SK-MEL-5 (cell line): Measurements from ENCODE around the gene ATIC. TPM values are rescaled to one million over a fixed set of nuclear protein-coding genes. Genes with fewer than 3 reads are reported as not detected.
"Not testable (repeated sequence)": the region's sequence is repeated elsewhere in the genome, so short reads cannot be mapped to it uniquely, and the experiment has no call there.

Source experiments
- DNase-seq: peaks from one replicate; pipeline ENCODE4 v3.0.0-alpha.2; 2016; ENCODE audit warnings: low read depth, low spot score
- in situ Hi-C: cut with HindIII; loops from 2 replicates; pipeline ENCODE4 v1.10.0; 2016; ENCODE audit warnings: low sequenced_read_pairs, high pct_unique_total_duplicates, low pct_unique_long_range_greater_than_20kb
- total RNA-seq: library from RNA; depleted of rRNA; stranded (reverse); fragments of >200 nt; shearing (Covaris generic); gene quantifications from 2 replicates; pipeline ENCODE4 v1.2.3, GENCODE V29; 2014

The ATIC gene
- total RNA-seq, 1 experiment from 2014 or later: 51.8 TPM

DNA sequence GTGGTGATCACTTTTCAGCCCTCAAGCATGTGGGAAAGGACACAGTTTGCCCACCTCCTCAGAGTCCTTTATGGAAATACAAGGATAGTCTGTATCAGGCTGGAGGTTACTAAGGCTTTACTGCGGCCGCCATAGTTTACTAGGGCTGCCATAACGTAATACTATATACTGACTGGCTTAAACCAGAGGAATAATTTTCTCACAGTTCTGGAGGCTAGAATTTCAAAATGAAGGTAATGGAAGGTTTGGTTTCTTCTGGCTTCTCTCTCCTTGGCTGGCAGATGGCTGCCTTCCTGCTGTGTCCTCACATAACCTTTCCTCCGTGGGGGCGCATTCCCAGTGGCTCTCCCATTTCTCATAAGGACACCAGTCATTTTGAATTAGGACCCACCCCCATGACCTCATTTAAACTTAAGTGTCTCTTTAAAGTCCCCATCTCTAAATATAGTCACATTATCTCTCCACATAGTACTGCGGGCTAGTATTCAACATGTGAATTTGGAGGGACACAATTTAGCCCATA, 12.5 kb upstream of the ATIC start:
- in situ Hi-C loops: no loop called here
- DNase-seq: peak; percentile 15

DNA sequence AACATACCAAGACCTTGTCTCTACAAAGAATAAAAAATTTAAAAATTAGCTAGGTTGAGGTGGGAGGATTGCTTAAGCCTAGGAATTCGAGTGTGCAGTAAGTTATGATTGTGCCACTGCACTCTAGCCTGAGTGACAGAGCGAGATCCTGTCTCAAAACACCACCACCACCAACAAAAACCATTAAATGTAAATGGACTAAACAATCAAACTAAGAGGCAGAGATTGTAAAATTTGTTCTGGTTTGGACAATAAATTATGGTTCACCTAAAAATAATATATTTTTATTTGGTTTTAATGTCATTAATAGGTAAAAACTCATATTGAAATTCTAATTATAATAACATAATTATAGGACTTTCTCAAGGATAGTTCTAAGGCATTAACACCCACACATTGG, 9.9 kb upstream of the ATIC start:
- no peak for DNase-seq
- in situ Hi-C loops: no loop called here

DNA sequence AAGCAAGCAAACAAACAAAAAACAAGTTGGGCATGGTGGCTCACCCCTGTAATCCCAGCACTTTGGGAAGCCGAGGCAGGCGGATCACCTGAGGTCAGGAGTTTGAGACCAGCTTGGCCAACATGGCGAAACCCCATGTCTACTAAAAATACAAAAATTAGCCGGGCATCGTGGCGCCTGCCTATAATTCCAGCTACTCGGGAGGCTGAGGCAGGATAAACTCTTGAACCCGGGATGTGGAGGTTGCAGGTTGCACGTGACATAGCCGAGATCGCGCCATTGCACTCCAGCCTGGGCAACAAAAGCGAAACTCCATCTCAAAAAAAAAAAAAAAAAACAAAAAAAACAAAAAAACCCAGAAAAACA, 617 bp upstream of the ATIC start:
- in situ Hi-C loops: not testable (repeated sequence)
- peak; percentile 5 for DNase-seq

DNA sequence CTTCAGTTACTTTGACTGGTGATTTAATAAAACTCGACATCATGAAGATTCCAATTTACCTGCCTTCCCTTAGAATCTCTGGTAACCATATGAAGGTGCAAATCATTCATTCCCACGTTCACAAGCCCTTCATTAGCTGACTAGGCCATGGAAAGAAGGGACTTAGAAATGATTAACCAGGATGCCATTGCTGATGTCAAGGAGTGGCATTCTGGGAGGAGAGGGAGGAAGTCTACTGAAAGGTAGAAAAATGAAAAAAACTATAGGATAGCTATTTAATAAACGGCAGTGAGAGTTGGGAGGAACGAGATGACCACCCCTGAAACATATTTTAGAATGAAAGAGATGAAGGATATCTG, 1.4 kb downstream of the ATIC start:
- DNase-seq: no peak
- in situ Hi-C loops: no loop called here

DNA sequence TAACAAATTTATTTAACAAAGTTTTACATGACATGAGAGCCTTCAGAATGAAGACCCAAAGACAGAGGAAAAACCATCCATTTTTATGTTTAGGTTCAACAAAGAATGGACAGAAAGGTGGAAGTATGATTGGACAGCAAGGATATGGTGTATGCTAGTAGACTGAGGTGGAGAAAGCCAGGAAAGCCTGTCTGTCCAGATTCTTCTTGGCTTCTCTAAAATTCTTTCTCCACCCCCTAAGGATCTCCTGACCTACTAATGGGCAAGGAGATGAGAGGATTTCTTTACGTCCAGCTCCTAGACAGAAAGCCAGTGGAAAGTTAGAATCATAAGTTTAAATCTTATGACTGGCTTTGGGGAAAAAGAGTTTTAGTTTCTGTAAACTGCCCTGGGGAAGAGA, 3.0 kb downstream of the ATIC start:
- DNase-seq: no peak
- in situ Hi-C loops: no loop called here

DNA sequence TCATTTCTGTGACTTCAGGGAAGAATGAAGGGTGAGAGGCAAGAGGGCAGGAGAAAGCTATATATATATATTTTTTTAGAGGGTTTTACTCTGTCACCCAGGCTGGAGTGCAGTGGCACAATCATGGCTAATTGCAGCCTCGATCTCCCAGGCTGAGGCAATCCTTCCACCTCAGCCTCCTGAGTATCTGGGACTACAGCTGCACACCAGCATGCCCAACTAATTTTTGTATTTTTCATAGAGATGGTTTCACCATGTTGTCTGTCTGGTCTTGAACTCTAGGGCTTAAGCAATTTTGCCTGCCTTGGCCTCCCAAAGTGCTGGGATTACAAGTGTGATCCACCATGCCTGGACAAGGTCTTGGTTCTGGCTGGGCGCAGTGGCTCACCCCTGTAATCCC, 3.4 kb downstream of the ATIC start:
- no peak for DNase-seq
- in situ Hi-C loops: no loop called here

DNA sequence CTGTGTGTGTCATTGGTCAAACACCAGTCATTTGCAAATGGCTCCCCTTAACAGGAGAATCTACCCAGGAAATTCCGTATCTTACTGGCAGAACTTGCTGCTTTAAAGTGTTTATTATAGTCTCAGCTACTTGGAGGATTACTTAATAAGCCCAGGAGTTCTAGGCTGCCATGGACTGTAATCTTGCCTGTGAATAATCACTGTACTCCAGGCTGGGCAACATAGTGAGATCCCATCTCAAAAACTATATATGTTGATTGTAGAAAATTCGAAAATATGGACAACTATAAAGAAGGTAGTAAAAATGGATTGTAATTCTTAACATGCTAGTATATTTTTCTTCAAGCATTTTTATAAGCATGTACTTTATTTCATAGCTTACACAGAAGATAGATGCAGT, 4.5 kb downstream of the ATIC start:
- DNase-seq: no peak
- in situ Hi-C loops: no loop called here

DNA sequence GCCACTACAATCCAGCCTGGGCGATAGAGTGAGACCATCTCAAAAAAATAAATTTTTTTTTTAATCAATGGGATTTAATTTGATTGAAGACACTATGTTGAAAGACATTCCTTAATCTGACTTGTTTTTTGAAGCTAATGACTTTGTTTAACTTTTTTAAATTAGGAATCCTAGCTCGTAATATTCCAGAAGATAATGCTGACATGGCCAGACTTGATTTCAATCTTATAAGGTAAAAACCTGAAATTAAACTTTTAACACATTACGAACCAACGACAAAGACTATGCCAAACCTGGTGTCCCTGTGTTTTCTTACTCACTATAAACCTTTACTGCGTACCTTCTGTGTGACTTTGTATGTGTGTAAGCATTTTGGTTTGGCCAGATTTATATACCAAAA, 7.6 kb downstream of the ATIC start:
- in situ Hi-C loops: no loop called here
- DNase-seq: no peak

DNA sequence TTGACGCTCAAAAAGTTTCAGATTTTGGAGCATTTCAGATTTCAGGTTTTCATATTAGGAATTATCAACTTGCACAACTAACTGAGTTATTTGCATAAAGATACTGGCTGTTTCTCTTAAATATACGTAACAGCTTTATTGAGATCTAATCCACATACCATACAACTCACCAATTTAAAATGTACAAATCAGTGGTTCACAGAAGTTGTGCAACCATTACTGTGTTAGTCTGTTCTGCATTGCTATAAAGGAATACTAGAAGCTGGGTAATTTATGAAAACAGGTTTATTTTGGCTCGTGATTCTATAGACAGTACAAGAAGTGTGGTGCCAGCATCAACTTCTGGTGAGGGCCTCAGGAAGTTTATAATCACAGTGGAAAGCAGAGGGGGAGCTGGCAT, 8.2 kb downstream of the ATIC start:
- no peak for DNase-seq
- in situ Hi-C loops: no loop called here

DNA sequence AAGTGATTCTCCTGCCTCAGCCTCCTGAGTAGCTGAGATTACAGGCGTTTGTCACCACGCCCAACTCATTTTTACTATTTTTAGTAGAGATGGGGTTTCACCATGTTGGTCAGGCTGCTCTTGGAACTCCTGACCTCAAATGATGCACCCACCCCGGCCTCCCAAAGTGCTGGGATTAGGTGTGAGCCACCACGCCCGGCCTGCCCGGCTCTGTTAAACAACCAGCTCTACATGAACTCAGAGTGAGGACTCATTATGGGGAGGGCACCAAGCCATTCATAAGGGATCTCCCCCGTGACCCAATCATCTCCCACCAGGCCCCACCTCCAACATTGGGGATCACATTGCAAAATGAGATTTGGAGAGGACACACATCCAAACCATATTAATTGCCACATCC, 8.8 kb downstream of the ATIC start:
- in situ Hi-C loops: no loop called here
- DNase-seq: no peak

DNA sequence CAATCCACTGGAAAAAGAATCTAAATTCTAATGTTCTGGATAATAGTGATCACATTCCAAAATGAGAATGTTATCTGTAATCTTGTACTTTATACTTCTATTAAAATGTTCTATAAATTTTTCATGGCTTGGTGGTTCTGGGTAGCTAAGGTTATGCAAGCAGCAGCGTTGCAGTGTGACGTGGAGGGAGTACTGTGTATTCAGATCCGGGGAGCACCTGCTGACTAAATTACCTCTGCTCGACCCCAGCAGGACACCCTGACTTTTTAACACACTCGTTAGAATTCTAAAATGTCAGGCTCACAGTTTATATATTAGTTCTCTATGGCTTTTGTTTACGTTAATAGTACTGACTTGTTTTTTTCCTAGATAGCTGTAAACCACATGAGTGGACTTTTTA, 13.0 kb downstream of the ATIC start:
- no peak for DNase-seq
- in situ Hi-C loops: no loop called here

DNA sequence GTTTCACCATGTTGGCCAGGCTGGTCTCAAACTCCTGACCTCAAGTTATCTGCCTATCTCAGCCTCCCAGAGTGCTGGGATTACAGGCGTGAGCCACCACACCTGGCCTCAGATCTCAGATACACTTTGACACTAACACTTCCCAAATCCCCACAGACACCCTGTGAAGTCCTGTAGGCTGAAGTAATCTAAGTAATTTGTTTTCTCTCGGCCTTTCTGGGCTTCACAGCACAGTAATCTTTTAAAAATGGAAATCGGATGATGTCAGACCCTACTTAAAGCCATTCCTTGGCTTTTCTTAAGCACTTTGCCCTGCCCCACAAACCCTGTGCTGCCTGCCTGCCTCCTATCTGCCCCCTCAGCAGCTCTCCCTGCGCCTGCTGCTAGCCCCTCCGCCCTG, 16.2 kb downstream of the ATIC start:
- in situ Hi-C loops: no loop called here
- no peak for DNase-seq

DNA sequence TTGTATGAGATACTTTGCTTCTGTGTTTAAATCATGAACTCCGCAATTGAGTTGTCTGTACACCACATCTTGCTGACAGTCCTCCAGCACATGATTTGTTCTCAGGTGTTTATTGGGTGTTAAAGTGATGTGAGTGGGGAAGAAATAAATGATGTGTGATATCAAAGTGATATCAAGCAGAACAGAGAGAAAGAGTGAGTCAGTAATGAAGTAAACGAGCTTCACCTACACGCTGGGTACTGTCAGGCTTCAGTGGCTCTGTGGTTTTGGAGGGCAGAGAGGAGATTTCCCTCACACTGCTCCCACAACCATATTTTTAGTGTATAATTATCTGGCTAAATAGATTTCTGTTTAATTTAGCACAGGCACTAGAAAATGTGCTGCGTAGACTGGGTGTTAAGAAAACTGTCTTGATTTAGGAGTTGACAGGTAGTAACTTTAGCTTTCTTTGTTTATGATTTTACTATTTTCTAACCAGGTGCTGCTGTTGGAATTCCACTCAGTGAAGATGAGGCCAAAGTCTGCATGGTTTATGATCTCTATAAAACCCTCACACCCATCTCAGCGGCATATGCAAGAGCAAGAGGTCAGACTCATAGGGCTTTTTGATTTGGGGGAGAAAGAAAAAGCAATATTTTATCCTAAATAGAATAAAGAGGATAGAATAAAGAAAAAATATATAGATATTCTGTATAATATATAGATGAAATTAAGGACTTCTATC, 21.2 kb downstream of the ATIC start:
- no peak for DNase-seq

DNA sequence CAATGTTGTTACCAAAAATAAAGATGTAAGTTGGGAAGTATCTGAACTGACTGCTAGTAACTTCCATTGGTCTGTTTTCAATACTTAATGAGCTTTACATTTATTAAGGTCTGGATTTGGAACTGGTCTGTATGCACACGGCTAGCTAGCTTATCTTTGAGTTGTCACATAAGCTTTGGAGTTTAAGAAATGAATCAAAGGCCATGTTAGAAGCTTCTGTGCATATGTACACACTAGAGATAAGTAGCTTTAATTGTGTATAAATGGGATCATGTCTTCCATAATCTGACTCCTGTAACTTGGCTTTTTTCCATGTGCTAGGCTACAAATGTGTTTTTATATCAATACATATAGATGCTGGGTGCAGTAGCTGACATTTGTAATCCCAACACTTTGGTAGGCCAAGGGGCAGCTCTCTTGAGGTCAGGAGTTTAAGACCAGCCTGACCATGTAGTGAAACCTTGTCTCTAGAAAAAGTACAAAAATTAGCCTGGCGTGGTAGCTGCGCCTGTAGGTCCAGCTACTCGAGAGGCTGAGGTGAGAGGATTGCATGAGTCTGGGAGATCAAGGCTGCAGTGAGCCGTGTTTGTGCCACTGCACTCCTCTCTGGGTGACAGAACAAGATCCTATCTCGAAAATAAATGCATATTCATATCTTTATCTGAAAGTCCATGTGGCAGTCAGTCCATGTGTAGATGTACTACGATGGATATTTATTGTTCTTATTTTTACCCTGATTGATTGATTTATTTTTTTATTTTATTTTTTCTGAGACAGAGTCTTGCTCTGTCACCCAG, 27.2 kb downstream of the ATIC start:
- in situ Hi-C loops: no loop called here
- DNase-seq: no peak

More for the DNA sequence above, 21.2 kb downstream of the ATIC start:
- in situ Hi-C loops: no loop called here

DNA sequence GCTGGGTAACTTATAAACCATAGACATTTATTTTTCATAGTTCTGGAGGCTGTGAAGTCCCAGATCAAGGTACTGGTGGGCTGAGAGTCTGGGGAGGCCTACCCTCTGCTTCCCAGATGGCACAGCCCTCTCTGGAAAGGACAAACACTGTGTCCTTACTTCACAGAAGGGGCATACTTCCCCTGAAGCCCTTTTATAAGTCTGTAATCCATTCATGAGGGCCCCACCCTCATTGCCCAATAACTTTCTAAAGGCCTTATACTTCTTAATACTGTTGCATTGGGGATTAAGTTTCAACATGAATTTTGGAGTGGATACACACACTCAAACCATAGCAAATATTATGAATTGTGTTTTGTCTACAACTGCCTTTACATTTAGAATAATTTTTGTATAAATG, 36.0 kb downstream of the ATIC start:
- in situ Hi-C loops: no loop called here
- no peak for DNase-seq

DNA sequence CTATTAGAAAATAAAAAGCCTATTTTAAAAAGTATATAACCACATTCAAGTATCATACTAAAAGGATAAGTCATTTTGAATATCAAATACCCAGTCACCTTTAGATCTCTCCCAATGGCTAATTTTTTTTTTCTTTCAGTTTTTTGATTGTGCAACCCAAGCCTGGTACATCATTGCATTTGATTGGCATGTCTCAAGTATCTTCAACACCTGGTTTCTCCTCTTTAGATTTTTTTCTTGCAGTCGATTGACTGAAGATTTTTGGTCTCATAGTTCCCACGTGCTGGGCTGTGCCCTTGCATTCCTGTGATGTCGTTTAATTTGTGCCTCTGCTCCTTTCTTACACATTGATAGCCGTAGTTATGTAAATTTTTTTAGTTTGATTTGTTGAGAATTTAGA, 40.7 kb downstream of the ATIC start:
- DNase-seq: no peak
- in situ Hi-C loops: no loop called here

DNA sequence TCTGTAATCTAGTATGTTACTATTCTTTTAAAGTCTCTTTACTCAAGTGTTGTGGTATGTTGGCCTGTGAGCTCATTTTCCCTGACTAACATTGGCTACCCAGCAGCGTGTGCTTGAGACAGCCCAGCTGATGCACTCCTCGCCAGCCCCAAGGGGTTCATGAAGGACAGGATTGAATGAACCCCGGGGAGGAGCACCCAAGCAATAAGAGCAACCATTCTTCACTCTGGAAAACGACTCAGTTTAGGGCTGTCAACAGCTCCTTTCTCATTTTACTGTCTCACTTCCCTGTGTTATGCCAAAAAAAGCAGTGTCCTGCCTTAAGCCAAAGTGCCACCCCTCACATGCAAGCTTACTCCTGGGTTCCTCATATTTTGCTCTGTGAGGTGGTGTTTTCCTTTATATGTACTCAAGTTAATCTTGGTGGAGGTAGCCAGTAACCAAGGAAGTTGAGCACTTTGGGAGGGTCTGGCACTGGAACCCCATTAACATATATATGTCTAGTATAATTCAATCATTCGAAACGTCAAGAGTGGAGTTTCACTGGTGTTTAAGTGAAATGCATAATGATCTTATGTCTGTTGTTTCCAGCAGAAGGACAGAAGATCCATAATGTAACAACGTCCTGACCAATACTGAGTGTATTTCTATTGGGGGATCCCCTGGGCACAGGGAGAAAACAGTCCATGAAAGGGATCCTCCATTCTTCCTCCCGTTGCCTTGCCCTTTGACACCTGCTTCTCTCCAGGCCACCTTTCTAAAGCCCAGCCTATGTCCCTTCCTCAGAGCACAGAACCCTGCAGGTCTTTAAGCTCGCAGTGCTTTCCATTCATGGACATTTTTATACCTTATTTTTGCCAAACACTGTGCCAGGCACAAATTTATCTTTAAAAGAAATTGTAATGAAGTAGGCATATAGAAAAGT, 43.2 kb downstream of the ATIC start:
- in situ Hi-C loops: no loop called here
- no peak for DNase-seq

DNA sequence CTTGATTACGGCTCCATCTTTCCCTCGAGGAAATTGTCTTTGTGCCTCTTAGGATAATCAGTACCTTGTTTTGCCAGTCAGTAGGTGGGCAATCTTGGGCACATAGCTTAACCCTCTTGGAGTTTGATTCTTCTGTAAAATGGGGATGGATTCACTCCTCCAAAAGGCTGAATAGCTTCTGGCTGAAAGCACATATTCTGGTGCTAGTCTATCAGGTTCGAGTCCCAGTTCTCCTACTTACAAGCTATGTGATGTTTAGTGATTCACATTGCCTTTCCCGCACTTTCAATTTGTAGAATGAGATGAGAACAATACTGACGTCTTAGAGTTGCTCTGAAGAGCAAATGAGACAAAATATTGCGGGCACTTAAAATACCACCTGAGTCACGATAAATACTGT, 43.9 kb downstream of the ATIC start:
- no peak for DNase-seq
- in situ Hi-C loops: no loop called here
